Hepatocyte (in vitro differentiated cells): Measurements from ENCODE around the gene HPCAL4.

Source experiments
- CTCF ChIP-seq: fragments of 200-600 bp; sonication (generic); IDR thresholded peaks from 2 replicates; pipeline ENCODE4 v1.5.1; 2016; ENCODE audit warnings: antibody characterized with exemption, mild to moderate bottlenecking; ENCODE audit not compliant: poor library complexity
- EZH2 ChIP-seq: fragments of 200-600 bp; sonication (generic); IDR thresholded peaks from 2 replicates; pipeline ENCODE4 v1.6.1; 2016; ENCODE audit warnings: antibody characterized with exemption, mild to moderate bottlenecking, borderline replicate concordance
- EZH2phosphoT487 ChIP-seq: fragments of 200-600 bp; sonication (generic); IDR thresholded peaks from one replicate; pipeline ENCODE4 v1.6.1; 2018; ENCODE audit warnings: antibody characterized with exemption, mild to moderate bottlenecking, low read depth, moderate library complexity; ENCODE audit not compliant: unreplicated experiment, severe bottlenecking

- TF ChIP-seq CTCF: no peak
- no peak for TF ChIP-seq EZH2
- TF ChIP-seq EZH2phosphoT487: no peak
These were observed 46.4 kb upstream of the HPCAL4 start for GRCh38 chr1:39737546-39738169.
